WTC11 (cell line): ENCODE data around the gene ARHGAP32.

Experiments used
- CTCF ChIP-seq: fragments of 200-600 bp; IDR thresholded peaks from 2 replicates; pipeline ENCODE4 v1.8.0; 2022; ENCODE audit warnings: antibody characterized with exemption
- FOXK1 ChIP-seq: sonication (generic); formaldehyde crosslinking; IDR thresholded peaks from 2 replicates; pipeline ENCODE4 v1.8.0; 2022; ENCODE audit warnings: mild to moderate bottlenecking, moderate library complexity, missing genetic modification reagents
- FOXP1 ChIP-seq: sonication (generic); formaldehyde crosslinking; IDR thresholded peaks from 2 replicates; pipeline ENCODE4 v1.8.0; 2022; ENCODE audit warnings: missing genetic modification reagents, mild to moderate bottlenecking, moderate library complexity, borderline replicate concordance
- FOXP4 ChIP-seq: sonication (generic); formaldehyde crosslinking; IDR thresholded peaks from 2 replicates; pipeline ENCODE4 v1.8.0; 2022; ENCODE audit warnings: mild to moderate bottlenecking, missing genetic modification reagents
- TEAD4 ChIP-seq: sonication (generic); formaldehyde crosslinking; IDR thresholded peaks from 2 replicates; pipeline ENCODE4 v1.8.0; 2022; ENCODE audit warnings: mild to moderate bottlenecking, missing genetic modification reagents

- TF ChIP-seq FOXP1 (CRISPR knock-in tag) (no peak), CTCF (no peak), FOXK1 (no peak), TEAD4 (CRISPR knock-in tag) (no peak), FOXP4 (CRISPR knock-in tag) (no peak)
These were observed 173.1 kb downstream of the ARHGAP32 start for GRCh38 chr11:129018991-129019390.
